ENCODE results near the gene SPPL3.
"Not testable (repeated sequence)": the region's sequence is repeated elsewhere in the genome, so short reads cannot be mapped to it uniquely, and the experiment has no call there.

Gene SPPL3

GRCh38 chr12:120839503-120839902 is 64.7 kb downstream of the SPPL3 start:
- DNase-seq = no peak

GRCh38 chr12:120838629-120839383 is 65.4 kb downstream of the SPPL3 start:
- DNase-seq = not testable (repeated sequence)

- DNase-seq = no peak
Observed at GRCh38 chr12:120836114-120836684, 68.0 kb downstream of the SPPL3 start.

DNA sequence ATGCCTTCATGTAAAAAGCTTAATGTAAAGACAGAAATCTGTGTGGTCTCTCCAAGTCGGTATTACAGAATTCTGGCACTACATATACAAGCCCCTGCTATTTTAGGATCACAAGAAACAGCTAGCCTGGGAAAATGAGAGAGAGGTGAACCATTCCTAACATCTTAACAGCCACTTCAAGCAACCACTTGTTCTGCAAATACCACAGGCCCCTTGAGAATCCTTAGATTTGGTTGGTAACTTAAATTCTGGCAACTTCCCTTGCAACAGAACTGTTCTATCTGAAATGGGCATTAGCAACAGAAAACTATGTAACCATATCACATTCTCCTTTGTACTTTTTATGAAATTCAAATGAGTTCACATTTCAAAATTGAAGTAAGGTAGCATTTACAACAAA is 68.5 kb downstream of the SPPL3 start:
- DNase-seq = no peak

DNA sequence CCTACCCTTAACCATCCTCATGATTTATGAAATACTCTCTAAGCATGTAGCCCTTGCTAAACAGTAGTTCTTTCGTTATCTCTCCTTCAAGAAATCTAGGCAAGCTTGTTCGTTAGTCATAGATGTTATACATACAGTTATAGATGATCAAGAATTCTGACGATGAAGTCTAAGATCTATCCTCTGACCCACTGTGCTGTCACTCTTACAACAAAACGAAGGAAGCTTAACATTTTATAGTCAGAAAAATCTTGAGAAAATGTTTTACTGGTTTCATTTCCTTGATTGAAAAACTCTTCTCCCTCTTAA is 68.9 kb downstream of the SPPL3 start:
- DNase-seq = peak; percentile 23

GRCh38 chr12:120834489-120835303 is 69.5 kb downstream of the SPPL3 start:
- DNase-seq = no peak

DNA sequence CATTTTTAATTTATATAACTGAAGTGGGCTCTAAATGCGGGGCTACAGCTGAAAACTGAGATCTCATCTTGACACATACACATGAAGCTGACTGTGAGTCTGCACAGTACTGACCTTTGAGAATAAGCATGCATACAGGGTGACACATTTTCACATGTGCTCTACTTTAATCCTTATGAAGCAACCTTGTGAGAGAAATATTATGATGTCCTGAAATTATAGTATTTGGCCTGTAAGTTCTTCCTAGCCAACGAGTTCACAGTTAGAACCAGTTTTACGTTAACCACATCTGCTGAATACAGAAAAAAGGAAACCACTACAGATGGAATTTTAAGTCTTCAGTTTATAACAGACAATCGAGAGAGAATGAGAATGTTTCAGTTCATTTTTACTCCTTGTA is 70.3 kb downstream of the SPPL3 start:
- DNase-seq = no peak

GRCh38 chr12:120832737-120833136 is 71.4 kb downstream of the SPPL3 start:
- no peak for DNase-seq

DNA sequence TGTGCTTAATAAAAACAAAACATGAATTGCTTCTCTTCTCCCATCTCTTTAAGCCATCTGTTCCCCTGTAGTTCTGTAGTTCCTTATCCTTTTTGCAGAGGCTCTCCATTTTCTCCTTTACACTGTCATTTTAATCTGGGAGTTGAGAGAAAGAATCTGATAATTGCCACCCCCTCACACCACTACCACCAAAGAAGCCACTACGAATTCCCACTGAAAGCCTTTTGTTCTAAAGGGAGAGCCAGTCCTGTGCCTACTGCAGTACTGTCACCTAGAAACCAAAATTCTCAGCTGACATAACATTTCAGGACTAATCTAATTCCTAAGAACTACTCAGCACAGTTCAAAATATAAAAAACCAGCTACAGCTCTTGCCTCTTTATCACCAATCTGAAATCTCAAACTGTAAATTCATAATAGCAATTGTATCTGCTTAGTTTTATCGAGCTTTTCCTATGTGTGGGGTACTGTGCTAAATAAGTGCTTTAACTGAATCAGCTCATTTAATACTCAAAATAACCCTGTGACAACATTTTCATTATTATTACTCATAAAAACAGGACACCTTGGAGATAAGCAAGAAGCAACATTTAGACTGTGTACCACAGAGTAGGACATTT is 72.4 kb downstream of the SPPL3 start:
- DNase-seq = peak; percentile 26

- DNase-seq = no peak
Observed at GRCh38 chr12:120830966-120831365, 73.2 kb downstream of the SPPL3 start.

GRCh38 chr12:120830052-120830940 is 73.9 kb downstream of the SPPL3 start:
- DNase-seq = peak; percentile 44

- DNase-seq = no peak
Observed at GRCh38 chr12:120826335-120826734, 77.8 kb downstream of the SPPL3 start.

- no peak for DNase-seq
Observed at GRCh38 chr12:120825337-120825736, 78.8 kb downstream of the SPPL3 start.

GRCh38 chr12:120822832-120823503 is 81.2 kb downstream of the SPPL3 start:
- no peak for DNase-seq

DNA sequence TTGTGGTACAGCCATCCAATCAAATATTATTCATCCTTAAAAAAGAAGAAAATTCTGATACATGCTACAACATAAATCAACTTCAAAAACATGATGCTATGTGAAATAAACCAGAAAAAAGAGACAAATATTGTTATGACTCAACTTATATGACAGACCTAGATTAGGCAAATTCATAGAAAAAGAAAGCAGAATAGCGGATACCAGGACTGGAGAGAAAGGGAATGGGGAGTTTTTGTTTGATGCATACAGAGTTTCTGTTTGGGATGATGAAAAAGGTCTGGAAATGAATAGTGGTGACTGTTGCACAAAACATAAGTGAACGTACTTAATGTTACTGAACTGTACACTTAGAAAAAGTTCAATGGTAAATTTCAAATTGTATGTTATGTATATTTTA is 82.3 kb downstream of the SPPL3 start:
- no peak for DNase-seq

GRCh38 chr12:120820884-120821510 is 83.2 kb downstream of the SPPL3 start:
- DNase-seq = no peak

GRCh38 chr12:120818416-120818815 is 85.7 kb downstream of the SPPL3 start:
- DNase-seq = no peak

GRCh38 chr12:120817559-120818330 is 86.4 kb downstream of the SPPL3 start:
- no peak for DNase-seq

GRCh38 chr12:120816363-120816762 is 87.8 kb downstream of the SPPL3 start:
- no peak for DNase-seq

- peak; percentile 32 for DNase-seq
Observed at GRCh38 chr12:120814903-120815429, 89.2 kb downstream of the SPPL3 start.
